Body of pancreas (tissue), 4 donors: ENCODE data around the gene PRM3. TPM values are rescaled to one million over a fixed set of nuclear protein-coding genes. Genes with fewer than 3 reads are reported as not detected.

Source experiments
- ATAC-seq: fragments of 150-250 bp; one replicate; pipeline ENCODE4 v1.9.1; 2016
- DNase-seq, 4 donors: peaks; one replicate each; pipeline ENCODE4 v3.0.0-alpha.2; 2019
- H3K27ac ChIP-seq, 4 donors: fragments of 200-600 bp; sonication (generic); 1 replicate in 3 of 4; 2 replicates in 1 of 4; pipeline versions ENCODE4 v1.5.1 to v1.6.1; 2016 to 2019; ENCODE audit warnings: mild to moderate bottlenecking in 1 of 4, mixed read lengths in 1 of 4, moderate library complexity in 1 of 4
- H3K27me3 ChIP-seq, 2 donors: fragments of 200-600 bp; sonication (generic); one replicate each; pipeline ENCODE4 v1.6.0; 2016; ENCODE audit warnings: mild to moderate bottlenecking in 1 of 2
- H3K36me3 ChIP-seq, 2 donors: fragments of 200-600 bp; sonication (generic); replicated peaks in 1 of 2; 2 replicates each; pipeline ENCODE4 v1.5.1; 2016; ENCODE audit warnings: low read depth in 2 of 2; ENCODE audit not compliant: insufficient read depth in 1 of 2
- H3K4me1 ChIP-seq: fragments of 200-600 bp; sonication (generic); one replicate; pipeline ENCODE4 v1.6.0; 2016
- H3K4me3 ChIP-seq, 2 donors: fragments of 200-600 bp; sonication (generic); 1 replicate in 1 of 2; 2 replicates in 1 of 2; pipeline ENCODE4 v1.5.1; 2016 to 2019
- H3K9me3 ChIP-seq, 3 donors: fragments of 200-600 bp; sonication (generic); 1 replicate in 2 of 3; 2 replicates in 1 of 3; pipeline ENCODE4 v1.5.1; 2016
- POLR2A ChIP-seq, 3 donors: fragments of 450-650 bp; IDR thresholded peaks; one replicate each; pipeline ENCODE4 v1.6.1; 2016; ENCODE audit warnings: antibody characterized with exemption in 3 of 3, mild to moderate bottlenecking in 2 of 3
- WGBS, 2 donors: methylation state at CpG; one replicate each; pipeline ENCODE4 v1.1.5; 2017; 5-methylcytosine and 5-hydroxymethylcytosine counted together
- intact Hi-C: fragments of 100-400 bp; cut with DNase I; formaldehyde crosslinking; loops from one replicate; pipeline ENCODE4 v1.15.1; 2023
- total RNA-seq, 2 donors: library from RNA; depleted of rRNA; stranded (reverse); fragments of >200 nt; gene quantifications; one replicate each; pipeline ENCODE4 v1.1.0, GENCODE V29; 2016
- TF ChIP-seq, protein P1 (sequence below), 7 experiments: fragments of 450-650 bp in 4 of 7; fragments of 200-600 bp in 3 of 7; sonication (generic) in 3 of 7; IDR thresholded peaks; one replicate each; pipeline ENCODE4 v1.5.1; 2016 to 2019; ENCODE audit warnings: antibody characterized with exemption in 7 of 7

The PRM3 gene
- total RNA-seq, 2 donors from 2014 or later, result not detected

DNA sequence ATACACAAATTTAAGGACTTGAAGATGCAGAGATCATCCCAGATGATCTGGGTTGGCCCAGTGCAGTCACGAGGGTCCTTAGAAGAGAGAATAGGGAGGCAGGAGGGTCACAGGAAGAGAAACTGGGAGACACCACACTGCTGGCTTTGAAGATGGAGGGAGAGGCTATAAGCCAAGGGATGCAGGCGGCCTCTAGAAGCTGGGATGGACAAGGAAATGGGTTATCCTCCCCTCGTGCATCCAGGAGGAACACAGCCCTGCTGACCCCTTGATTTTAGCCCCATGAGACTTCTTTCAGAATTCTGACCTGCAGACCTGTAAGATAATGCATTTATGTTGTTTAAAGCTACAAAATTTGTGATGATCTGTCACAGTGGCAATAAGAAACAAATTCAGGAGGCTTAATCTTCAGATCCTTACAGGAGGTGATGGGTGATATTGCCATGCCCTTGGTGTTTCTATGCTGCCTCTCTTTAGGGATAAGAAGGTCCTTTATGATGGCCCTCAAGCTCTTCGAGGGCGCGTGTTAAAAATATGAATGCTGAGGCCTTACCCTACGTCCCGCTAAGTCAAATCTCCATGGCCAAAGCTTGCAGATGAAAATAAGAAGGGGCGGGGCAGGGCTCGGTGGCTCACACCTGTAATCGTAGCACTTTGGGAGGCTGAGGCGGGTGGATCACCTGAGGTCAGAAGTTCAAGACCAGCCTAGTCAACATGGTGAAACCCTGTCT lies 4.3 kb upstream of the PRM3 start:
- intact Hi-C loops, result no loop called here

DNA sequence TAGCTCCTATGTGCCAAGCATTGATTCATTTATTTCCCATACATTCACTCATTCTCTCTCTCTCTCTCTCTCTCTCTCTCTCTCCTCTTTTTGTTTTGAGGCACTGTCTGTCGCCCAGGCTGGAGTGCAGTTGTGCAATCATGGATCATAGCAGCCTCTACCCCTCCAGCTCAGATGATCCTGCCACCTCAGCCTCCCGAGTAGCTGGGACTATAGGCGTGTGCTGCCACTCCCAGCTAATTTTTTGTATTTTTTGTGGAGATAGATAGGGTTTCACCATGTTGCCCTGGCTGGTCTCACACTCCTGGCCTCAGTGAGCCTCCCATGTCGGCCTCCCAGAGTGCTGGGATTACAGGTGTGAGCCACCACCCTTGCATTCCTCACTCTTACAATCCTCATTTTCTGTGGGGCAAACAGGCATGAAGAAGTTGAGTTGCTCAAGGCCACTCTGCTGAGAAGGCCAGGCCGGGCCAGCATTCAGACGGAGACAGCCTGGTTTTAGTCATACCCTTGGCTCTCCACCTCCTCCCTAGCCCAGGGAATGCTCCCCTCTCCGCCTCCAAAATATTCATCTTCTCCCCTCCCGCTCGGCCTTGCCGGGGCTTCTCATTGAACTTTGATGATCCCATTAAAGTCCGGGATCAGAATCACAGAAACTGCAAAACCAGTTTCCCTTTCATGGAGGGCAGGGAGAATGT lies 3.6 kb upstream of the PRM3 start:
- H3K4me3 ChIP-seq, result no peak overlapping the region
- H3K36me3 ChIP-seq, result no peaks in the 10 kb centered on the region
- ATAC-seq (no peak), DNase-seq (no peak)
- H3K27ac ChIP-seq, result no peak overlapping the region
- TF ChIP-seq, protein P1, sequence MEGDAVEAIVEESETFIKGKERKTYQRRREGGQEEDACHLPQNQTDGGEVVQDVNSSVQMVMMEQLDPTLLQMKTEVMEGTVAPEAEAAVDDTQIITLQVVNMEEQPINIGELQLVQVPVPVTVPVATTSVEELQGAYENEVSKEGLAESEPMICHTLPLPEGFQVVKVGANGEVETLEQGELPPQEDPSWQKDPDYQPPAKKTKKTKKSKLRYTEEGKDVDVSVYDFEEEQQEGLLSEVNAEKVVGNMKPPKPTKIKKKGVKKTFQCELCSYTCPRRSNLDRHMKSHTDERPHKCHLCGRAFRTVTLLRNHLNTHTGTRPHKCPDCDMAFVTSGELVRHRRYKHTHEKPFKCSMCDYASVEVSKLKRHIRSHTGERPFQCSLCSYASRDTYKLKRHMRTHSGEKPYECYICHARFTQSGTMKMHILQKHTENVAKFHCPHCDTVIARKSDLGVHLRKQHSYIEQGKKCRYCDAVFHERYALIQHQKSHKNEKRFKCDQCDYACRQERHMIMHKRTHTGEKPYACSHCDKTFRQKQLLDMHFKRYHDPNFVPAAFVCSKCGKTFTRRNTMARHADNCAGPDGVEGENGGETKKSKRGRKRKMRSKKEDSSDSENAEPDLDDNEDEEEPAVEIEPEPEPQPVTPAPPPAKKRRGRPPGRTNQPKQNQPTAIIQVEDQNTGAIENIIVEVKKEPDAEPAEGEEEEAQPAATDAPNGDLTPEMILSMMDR (IDR thresholded peaks at IDR 0.05), result no peak
- TF ChIP-seq POLR2A (IDR thresholded peaks at IDR 0.05), result no peak
- WGBS, 2 donors, result 84 to 89% methylated on average over 11 of the region's 11 CpGs
- H3K27me3 ChIP-seq, result no peaks in the 10 kb centered on the region
- H3K4me1 ChIP-seq, result no peaks in the 10 kb centered on the region
- no peaks in the 10 kb centered on the region for H3K9me3 ChIP-seq
- intact Hi-C loops, result no loop called here

More for the DNA sequence above, 4.3 kb upstream of the PRM3 start:
- Histone ChIP-seq H3K4me3 (no peak overlapping the region), H3K36me3 (no peaks in the 10 kb centered on the region), H3K4me1 (no peaks in the 10 kb centered on the region), H3K9me3 (no peaks in the 10 kb centered on the region), H3K27me3 (no peaks in the 10 kb centered on the region), H3K27ac (no peak overlapping the region)
- ATAC-seq, result no peak
- DNase-seq, result no peak
- WGBS, 2 donors, result 82 to 83% methylated on average over 12 of the region's 12 CpGs
- TF ChIP-seq, protein P1 (IDR thresholded peaks at IDR 0.05), result no peak
- TF ChIP-seq POLR2A (IDR thresholded peaks at IDR 0.05), result no peak

DNA sequence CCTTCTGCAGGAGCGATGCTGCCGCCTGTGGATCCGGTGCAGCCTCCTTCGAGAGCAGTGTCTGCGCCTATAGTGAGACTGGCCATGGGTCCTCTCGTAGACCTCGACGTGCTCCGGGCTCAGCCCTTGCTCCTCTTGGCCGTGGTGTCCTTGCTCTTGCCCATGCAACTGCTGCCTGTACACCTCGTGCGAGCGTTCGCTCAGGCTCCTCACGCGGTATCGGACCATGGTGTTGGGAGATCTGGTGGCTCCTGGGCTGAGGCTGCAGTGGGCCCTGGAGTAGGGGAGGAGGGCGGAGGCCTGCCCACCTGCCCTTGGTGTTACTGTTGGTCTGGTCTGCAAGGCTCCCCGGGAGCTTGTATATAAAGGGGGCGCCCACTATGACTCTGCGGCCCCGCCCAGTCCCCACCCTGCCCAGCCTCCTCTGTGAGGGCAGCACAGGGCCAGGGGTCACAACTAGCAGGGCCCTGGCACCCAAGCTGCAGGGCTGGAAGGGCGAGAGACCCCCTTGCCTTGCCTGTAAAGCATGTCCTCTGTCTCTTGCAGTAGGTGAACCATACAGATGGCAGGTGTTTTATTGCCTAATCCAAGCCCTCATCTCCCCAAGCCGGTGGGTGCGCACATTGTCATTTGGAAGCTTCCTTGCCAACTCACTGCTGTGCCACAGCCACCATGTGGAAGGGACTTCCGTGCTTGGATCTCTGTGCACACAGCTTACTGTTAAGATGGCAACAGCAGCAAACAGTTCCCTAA lies 2.9 kb upstream of the PRM3 start, which contains the start of gene PRM2:
PRM2 (minus strand) TSS at position 338 of the 753 bp plus-strand sequence; CDS start at position 228, 110 bp downstream.
- WGBS, 2 donors, result 89% methylated on average over 10 to 26 of the region's 26 CpGs
- intact Hi-C loops, result no loop called here
- Histone ChIP-seq H3K27me3 (no peaks in the 10 kb centered on the region), H3K4me1 (no peaks in the 10 kb centered on the region), H3K4me3 (no peak within 1 kb of the TSS), H3K36me3 (no peaks in the 10 kb centered on the region), H3K9me3 (no peaks in the 10 kb centered on the region), H3K27ac (no peak within 1 kb of the TSS)
- TF ChIP-seq, protein P1 (IDR thresholded peaks at IDR 0.05), result no peak
- TF ChIP-seq POLR2A (IDR thresholded peaks at IDR 0.05), result no peak
- ATAC-seq (no peak), DNase-seq (no peak)

DNA sequence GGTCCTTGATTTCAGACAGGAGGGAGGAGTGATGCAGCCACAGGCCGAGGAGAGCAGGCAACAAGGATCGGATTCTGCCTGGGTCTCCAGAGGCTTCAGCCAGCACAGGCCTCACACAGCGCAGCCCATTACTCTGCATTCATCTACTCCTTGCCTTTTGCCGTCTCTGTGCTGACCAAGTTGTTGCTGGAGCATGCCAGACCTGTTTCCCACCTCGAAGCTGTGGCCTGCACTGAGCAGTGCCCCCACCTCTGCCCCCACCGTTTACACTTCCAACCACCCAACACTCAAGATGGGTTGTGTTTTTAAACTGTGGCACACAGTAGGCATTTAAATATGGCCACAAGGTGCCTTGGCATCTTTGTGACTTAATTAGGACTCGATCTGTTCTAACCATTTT lies 1.5 kb upstream of the PRM3 start:
- WGBS, 2 donors, result 74 to 91% methylated on average over 6 to 7 of the region's 7 CpGs
- H3K4me3 ChIP-seq, result no peak overlapping the region
- DNase-seq (no peak), ATAC-seq (no peak)
- intact Hi-C loops, result no loop called here
- H3K27me3 ChIP-seq, result no peaks in the 10 kb centered on the region
- H3K27ac ChIP-seq, result no peak overlapping the region
- H3K4me1 ChIP-seq, result no peaks in the 10 kb centered on the region
- no peaks in the 10 kb centered on the region for H3K9me3 ChIP-seq
- no peak for TF ChIP-seq POLR2A (IDR thresholded peaks at IDR 0.05)
- TF ChIP-seq, protein P1 (IDR thresholded peaks at IDR 0.05), result no peak
- no peaks in the 10 kb centered on the region for H3K36me3 ChIP-seq
